Measurements from ENCODE around the gene IFNLR1. TPM values are rescaled to one million over a fixed set of nuclear protein-coding genes. Genes with fewer than 3 reads are reported as not detected.
A peak's percentile ranks its signal among the peaks of the same experiment; 100 is the strongest.

The IFNLR1 gene
- total and polyA plus RNA-seq, 2 of the 8 experiments (the other 6 are each of a cell fraction or from before 2014, with no cell fraction given) = 6.8 to 10.1 TPM

- peak overlapping the region; percentile 21; the same call in 1 of the 2 replicates for H2BK15ac ChIP-seq (ENCODE audit: low read length)
- peaks cover 3 to 23% (median 15%) of the 10 kb centered on the region in 4 experiments for H3K4me1 ChIP-seq (replicated peaks in 1 of 4; ENCODE audit: control insufficient read depth in 3 of 4, insufficient read depth in 4 of 4, low read length in 3 of 4)
- no peaks in the 10 kb centered on the region for H4K20me1 ChIP-seq (replicated peaks in 1 of 2; ENCODE audit: control insufficient read depth in 1 of 2, insufficient read depth in 2 of 2, low read length in 2 of 2)
- peak overlapping the region; percentile 19 to 58 (median 34); a peak in 6 of 8 replicates for H3K4me3 ChIP-seq (ENCODE audit: extremely low read depth in 1 of 4, insufficient read depth in 2 of 4, low read depth in 3 of 4, low read length in 4 of 4)
- H3K27ac ChIP-seq (ENCODE audit: low read depth, low read length) = peak overlapping the region; percentile 97
- no peak overlapping the region for H2BK20ac ChIP-seq (ENCODE audit: low read length)
- H3K4me2 ChIP-seq (ENCODE audit: insufficient read depth in 1 of 2, low read depth in 2 of 2, low read length in 2 of 2) = peak overlapping the region; percentile 34 to 75
- peak overlapping the region; percentile 42 for H4K5ac ChIP-seq (ENCODE audit: insufficient read length, low read depth, low read length)
- no peaks in the 10 kb centered on the region for H3K23me2 ChIP-seq (ENCODE audit: low read depth, low read length)
- H3K9ac ChIP-seq (replicated peaks in 1 of 4; ENCODE audit: extremely low read depth in 1 of 4, low read depth in 3 of 4, low read length in 3 of 4) = peak overlapping the region; percentile 77 to 91 (median 84)
- POLR2A ChIA-PET (ENCODE audit: partially characterized antibody) = interaction anchor here (0.5 to 7.2 kb wide), 50 partner anchors 9 to 1305 kb away, joined by 3 to 82 read pairs (median 4); partner anchors contain the start of genes IFNLR1, MYOM3, SRSF10 and STPG1
- H3K14ac ChIP-seq (ENCODE audit: insufficient read length) = no peak overlapping the region
- H3K27me3 ChIP-seq (replicated peaks in 1 of 4; ENCODE audit: control insufficient read depth in 3 of 4, extremely low read depth in 1 of 4, insufficient read depth in 3 of 4, low read length in 3 of 4) = no peaks in the 10 kb centered on the region
- H3K79me2 ChIP-seq (ENCODE audit: control insufficient read depth in 1 of 2, insufficient read depth in 2 of 2, low read length in 2 of 2) = peaks cover 0 to 6% of the 10 kb centered on the region in 2 experiments; a peak in 1 of 4 replicates
- H3K4ac ChIP-seq (replicated peaks; ENCODE audit: insufficient read length, low read depth, low read length) = peak overlapping the region; percentile 95
- H4K8ac ChIP-seq (ENCODE audit: extremely low read depth, insufficient read depth, low read length) = peak overlapping the region; percentile 90
- no peaks in the 10 kb centered on the region for H3K9me3 ChIP-seq (ENCODE audit: insufficient read depth in 2 of 2, low read depth in 1 of 2, low read length in 1 of 2)
- H2BK5ac ChIP-seq (ENCODE audit: low read depth, low read length) = peak overlapping the region; percentile 98
- peak overlapping the region; percentile 79 for H3K18ac ChIP-seq (ENCODE audit: extremely low read depth, low read length)
- H3K36me3 ChIP-seq (ENCODE audit: control insufficient read depth in 2 of 4, insufficient read depth in 4 of 4, low read length in 3 of 4) = 0 out of 8 replicates have a peak, but pooled peaks cover 0 to 2% (median under 1%) of the 10 kb centered on the region in 4 experiments
- DNase-seq (ENCODE audit: low read depth in 1 of 2, low spot score in 2 of 2) (peak; percentile 91 to 100), FAIRE-seq (peak; percentile 85)
- H3K56ac ChIP-seq (replicated peaks; ENCODE audit: insufficient read length, low read depth, low read length) = peak overlapping the region; percentile 75
- CTCF ChIA-PET (ENCODE audit: partially characterized antibody) = interaction anchor here (0.5 to 4.0 kb wide), 43 partner anchors 8 to 405 kb away, joined by 3 to 24 read pairs (median 6); partner anchors contain the start of genes IFNLR1, MYOM3 and NCMAP
- no peaks in the 10 kb centered on the region for H3K79me1 ChIP-seq (ENCODE audit: low read depth, low read length)
- H4K91ac ChIP-seq (replicated peaks; ENCODE audit: insufficient read length, low read length) = peak overlapping the region; percentile 75
- WGBS, 2 experiments (ENCODE audit: extremely low coverage in 1 of 2, insufficient coverage in 1 of 2, insufficient read length in 1 of 2, insufficient replicate concordance in 2 of 2, low coverage in 1 of 2, low lambda C conversion rate in 2 of 2, missing lambda C conversion rate in 1 of 2) = 27% methylated on average over 30 of the region's 36 CpGs; no CpG with 5 or more reads in 1 of the 2 experiments
- no peak overlapping the region for H3K23ac ChIP-seq (ENCODE audit: insufficient read length)
- H2BK120ac ChIP-seq (replicated peaks; ENCODE audit: low read depth, low read length) = peak overlapping the region; percentile 50
- H2BK12ac ChIP-seq (ENCODE audit: low read depth, low read length) = peak overlapping the region; percentile 86
- H2AK5ac ChIP-seq (ENCODE audit: low read depth, low read length) = peak overlapping the region; percentile 84; the same call in 1 of the 2 replicates
- peak overlapping the region; percentile 1; the same call in 1 of the 2 replicates for H2AFZ ChIP-seq (ENCODE audit: low read length)
- TF ChIP-seq POLR2A (IDR thresholded peaks at IDR 0.05; ENCODE audit: control extremely low read depth in 1 of 2, low read depth in 2 of 2, low read length in 2 of 2) (peak; percentile 76 to 91), SP4 (IDR thresholded peaks at IDR 0.05; ENCODE audit: low read length) (no peak; the same call in 1 of the 2 replicates), JUND (IDR thresholded peaks at IDR 0.05; ENCODE audit: low read length) (no peak), TAF1 (IDR thresholded peaks at IDR 0.05; ENCODE audit: low read depth, low read length) (peak; percentile 93), EZH2 (IDR thresholded peaks at IDR 0.05; ENCODE audit: low read depth, low read length, severe bottlenecking) (no peak), E2F6 (IDR thresholded peaks at IDR 0.05) (no peak), RNF2 (IDR thresholded peaks at IDR 0.05; ENCODE audit: borderline replicate concordance, low read depth, low read length, missing control alignments, poor library complexity, severe bottlenecking) (no peak), ATF3 (IDR thresholded peaks at IDR 0.05; ENCODE audit: insufficient read depth, low read depth, low read length) (no peak), FOSL1 (IDR thresholded peaks at IDR 0.05; ENCODE audit: insufficient read depth, low read depth, low read length) (no peak)
Measured at GRCh38 chr1:24150234-24151174, 36.6 kb downstream of the IFNLR1 start.

Data from H1 (cell line).